Measurements from ENCODE around the gene SLCO2A1. TPM values are rescaled to one million over a fixed set of nuclear protein-coding genes. Genes with fewer than 3 reads are reported as not detected.

Gene SLCO2A1
- polyA plus RNA-seq, 1 experiment = 5.4 TPM

- H3K27me3 ChIP-seq (ENCODE audit: control insufficient read depth, insufficient read depth, low read length) = no peaks in the 10 kb centered on the region
- no peak for DNase-seq (ENCODE audit: low read depth)
- ChIA-PET POLR2A (no interaction called here), CTCF (no interaction called here)
- H3K36me3 ChIP-seq (ENCODE audit: control insufficient read depth, insufficient read depth, low read length) = no peaks in the 10 kb centered on the region
- TF ChIP-seq, protein P1, sequence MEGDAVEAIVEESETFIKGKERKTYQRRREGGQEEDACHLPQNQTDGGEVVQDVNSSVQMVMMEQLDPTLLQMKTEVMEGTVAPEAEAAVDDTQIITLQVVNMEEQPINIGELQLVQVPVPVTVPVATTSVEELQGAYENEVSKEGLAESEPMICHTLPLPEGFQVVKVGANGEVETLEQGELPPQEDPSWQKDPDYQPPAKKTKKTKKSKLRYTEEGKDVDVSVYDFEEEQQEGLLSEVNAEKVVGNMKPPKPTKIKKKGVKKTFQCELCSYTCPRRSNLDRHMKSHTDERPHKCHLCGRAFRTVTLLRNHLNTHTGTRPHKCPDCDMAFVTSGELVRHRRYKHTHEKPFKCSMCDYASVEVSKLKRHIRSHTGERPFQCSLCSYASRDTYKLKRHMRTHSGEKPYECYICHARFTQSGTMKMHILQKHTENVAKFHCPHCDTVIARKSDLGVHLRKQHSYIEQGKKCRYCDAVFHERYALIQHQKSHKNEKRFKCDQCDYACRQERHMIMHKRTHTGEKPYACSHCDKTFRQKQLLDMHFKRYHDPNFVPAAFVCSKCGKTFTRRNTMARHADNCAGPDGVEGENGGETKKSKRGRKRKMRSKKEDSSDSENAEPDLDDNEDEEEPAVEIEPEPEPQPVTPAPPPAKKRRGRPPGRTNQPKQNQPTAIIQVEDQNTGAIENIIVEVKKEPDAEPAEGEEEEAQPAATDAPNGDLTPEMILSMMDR (IDR thresholded peaks at IDR 0.05; ENCODE audit: insufficient read depth, low read depth, low read length) = no peak
- H3K4me3 ChIP-seq (ENCODE audit: low read depth, low read length) = no peak overlapping the region
These were observed 12.2 kb downstream of the SLCO2A1 start for GRCh38 chr3:134017490-134017889.

DNA sequence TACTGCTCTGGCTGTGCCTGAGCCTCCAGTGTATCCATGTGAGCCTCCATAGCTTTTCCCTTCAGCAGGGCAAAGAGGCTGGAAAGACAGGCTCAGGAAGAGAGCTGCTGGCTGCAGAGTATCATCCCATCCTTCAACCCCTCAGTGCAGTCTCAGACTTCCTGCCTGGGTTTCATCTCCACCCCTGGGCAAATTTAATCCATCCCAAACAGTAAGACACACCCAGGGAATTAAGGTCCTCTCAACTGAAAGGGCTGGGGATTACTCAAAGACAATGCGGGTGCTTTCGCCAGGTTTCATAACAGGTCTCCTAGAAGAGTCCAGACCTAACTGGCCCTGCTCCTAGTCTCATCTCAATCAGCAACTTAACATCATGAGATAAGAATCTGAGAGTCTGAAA, 15.5 kb downstream of the SLCO2A1 start:
- H3K36me3 ChIP-seq (ENCODE audit: control insufficient read depth, insufficient read depth, low read length) = no peaks in the 10 kb centered on the region
- no peaks in the 10 kb centered on the region for H3K27me3 ChIP-seq (ENCODE audit: control insufficient read depth, insufficient read depth, low read length)
- TF ChIP-seq, protein P1 (IDR thresholded peaks at IDR 0.05; ENCODE audit: insufficient read depth, low read depth, low read length) = no peak
- ChIA-PET CTCF (interaction anchor here (0.6 kb wide), 1 partner anchor 182 kb away, joined by 3 read pairs; no protein-coding TSS in a partner anchor), POLR2A (no interaction called here)
- no peak for DNase-seq (ENCODE audit: low read depth)
- H3K4me3 ChIP-seq (ENCODE audit: low read depth, low read length) = no peak overlapping the region

GRCh38 chr3:134013280-134013679, 16.4 kb downstream of the SLCO2A1 start:
- CTCF ChIA-PET = interaction anchor here (0.6 to 1.0 kb wide), 2 partner anchors 8 to 24 kb away, joined by 3 read pairs; no protein-coding TSS in a partner anchor
- Histone ChIP-seq H3K4me3 (ENCODE audit: low read depth, low read length) (no peak overlapping the region), H3K36me3 (ENCODE audit: control insufficient read depth, insufficient read depth, low read length) (no peaks in the 10 kb centered on the region), H3K27me3 (ENCODE audit: control insufficient read depth, insufficient read depth, low read length) (no peaks in the 10 kb centered on the region)
- POLR2A ChIA-PET = no interaction called here
- TF ChIP-seq, protein P1 (IDR thresholded peaks at IDR 0.05; ENCODE audit: insufficient read depth, low read depth, low read length) = no peak
- no peak for DNase-seq (ENCODE audit: low read depth)

- ChIA-PET POLR2A (no interaction called here), CTCF (no interaction called here)
- no peak for DNase-seq (ENCODE audit: low read depth)
- Histone ChIP-seq H3K36me3 (ENCODE audit: control insufficient read depth, insufficient read depth, low read length) (no peaks in the 10 kb centered on the region), H3K4me3 (ENCODE audit: low read depth, low read length) (no peak overlapping the region), H3K27me3 (ENCODE audit: control insufficient read depth, insufficient read depth, low read length) (no peaks in the 10 kb centered on the region)
- TF ChIP-seq, protein P1 (IDR thresholded peaks at IDR 0.05; ENCODE audit: insufficient read depth, low read depth, low read length) = no peak
These were observed 20.3 kb downstream of the SLCO2A1 start for GRCh38 chr3:134009345-134010000.

DNA sequence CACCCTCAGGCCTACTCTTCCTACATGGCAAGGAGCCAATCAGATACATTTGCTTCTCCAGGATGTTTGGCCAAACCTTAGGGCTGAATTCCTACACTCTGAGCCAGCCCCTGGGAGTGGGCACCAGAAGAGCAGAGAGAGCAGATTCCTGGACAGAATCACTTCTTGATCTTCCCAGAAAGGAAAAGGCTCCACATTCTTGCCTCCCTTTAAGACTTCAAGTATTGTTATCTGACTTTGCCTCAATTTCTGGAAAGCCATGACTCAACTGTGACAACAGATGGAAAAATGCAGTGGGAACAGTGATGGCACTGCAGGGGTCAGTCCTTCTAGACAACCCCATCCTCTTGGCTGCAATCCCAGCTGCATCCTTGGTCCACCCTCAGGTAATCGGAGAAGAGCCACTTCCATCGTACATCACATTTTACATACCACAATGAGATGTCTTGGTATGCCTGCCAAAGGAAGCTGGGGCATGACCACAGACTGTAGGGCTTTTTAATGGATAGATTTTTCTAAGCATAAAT, 21.0 kb downstream of the SLCO2A1 start:
- H3K36me3 ChIP-seq (ENCODE audit: control insufficient read depth, insufficient read depth, low read length) = no peaks in the 10 kb centered on the region
- ChIA-PET POLR2A (no interaction called here), CTCF (no interaction called here)
- no peaks in the 10 kb centered on the region for H3K27me3 ChIP-seq (ENCODE audit: control insufficient read depth, insufficient read depth, low read length)
- peak; percentile 65 for DNase-seq (ENCODE audit: low read depth)
- no peak overlapping the region for H3K4me3 ChIP-seq (ENCODE audit: low read depth, low read length)
- TF ChIP-seq, protein P1 (IDR thresholded peaks at IDR 0.05; ENCODE audit: insufficient read depth, low read depth, low read length) = no peak
